Measurements from ENCODE around the gene FAM222A.

DNA sequence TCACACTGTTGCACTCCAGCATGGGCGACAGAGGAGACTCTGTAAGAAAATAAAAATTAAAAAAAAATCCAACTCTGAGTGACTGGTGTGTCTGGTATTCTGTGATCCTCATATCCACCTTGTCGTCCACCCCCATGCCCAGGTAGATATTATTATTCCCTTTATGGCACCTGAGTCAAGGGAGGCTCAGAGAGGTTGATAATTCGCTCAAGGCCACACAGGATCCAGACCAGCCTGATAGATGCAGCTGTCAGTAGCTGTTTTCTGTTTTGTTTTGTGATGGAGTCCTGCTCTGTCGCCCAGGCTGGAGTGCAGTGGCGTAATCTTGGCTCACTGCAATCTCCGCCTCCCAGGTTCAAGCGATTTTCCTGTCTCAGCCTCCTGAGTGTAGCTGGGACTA lies 14.8 kb upstream of the FAM222A start:
- TF ChIP-seq POLR2A (IDR thresholded peaks at IDR 0.05; ENCODE audit: low read length) (no peak), GATA1 (IDR thresholded peaks at IDR 0.05; ENCODE audit: low read depth, low read length) (no peak)

Measured in erythroblast (primary cell).